Measurements from ENCODE around the gene ACKR2. TPM values are rescaled to one million over a fixed set of nuclear protein-coding genes. Genes with fewer than 3 reads are reported as not detected.
A peak's percentile ranks its signal among the peaks of the same experiment; 100 is the strongest.

Gene ACKR2
- total and polyA plus RNA-seq, 2 of the 13 experiments (the other 11 are each of a cell fraction or from before 2014, with no cell fraction given), result 1.1 to 1.9 TPM

DNA sequence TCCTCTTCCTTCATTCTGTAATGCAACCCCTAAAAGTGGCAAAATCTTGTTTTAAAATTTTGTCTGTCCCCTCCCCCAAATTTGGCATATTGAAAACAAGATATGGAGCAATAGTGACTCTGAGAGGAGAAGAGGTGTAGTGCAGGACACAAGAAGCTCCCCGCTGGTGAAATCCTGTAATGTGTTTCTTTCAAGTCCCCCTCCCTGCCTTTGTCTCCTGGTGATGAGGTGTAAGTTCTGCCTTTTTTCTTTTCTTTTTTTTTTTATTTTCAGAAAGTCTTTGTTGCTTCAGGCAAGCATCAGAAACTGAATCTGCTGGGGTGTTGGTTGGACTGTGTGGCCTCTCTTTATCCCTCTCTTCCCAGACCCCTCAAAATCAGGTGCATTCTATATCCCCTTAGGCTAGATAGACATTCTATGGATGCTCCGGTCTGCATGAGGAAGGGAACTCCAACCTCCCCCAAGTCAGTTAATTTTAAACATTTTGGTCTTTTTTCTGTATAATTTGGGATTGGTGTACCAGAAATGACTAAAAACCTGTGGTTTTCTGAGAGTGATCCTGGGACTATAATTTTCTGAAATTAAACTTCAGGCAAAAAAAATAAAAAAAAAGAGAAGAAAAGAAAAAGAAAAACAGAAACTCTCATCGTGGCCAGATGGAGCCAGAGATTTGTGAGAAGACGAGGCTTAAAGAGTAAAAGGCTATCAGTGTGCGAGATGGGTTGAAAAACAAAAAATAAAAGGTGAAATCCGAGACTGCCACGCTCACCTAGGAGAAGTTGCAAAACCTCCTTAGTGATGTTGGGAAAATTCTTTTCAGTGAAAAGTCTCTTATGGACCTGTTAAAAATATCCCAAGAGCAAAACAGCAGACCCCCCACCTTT is 21.4 kb downstream of the ACKR2 start (continued):
- peak; percentile 84 for TF ChIP-seq RAD21 (CRISPR knock-in tag; IDR thresholded peaks at IDR 0.05)
- TF ChIP-seq SRF (IDR thresholded peaks at IDR 0.05; ENCODE audit: low read depth, low read length), result 0 out of 2 replicates have a peak, but pooled peaks have one; percentile 49
- TF ChIP-seq, protein P1, sequence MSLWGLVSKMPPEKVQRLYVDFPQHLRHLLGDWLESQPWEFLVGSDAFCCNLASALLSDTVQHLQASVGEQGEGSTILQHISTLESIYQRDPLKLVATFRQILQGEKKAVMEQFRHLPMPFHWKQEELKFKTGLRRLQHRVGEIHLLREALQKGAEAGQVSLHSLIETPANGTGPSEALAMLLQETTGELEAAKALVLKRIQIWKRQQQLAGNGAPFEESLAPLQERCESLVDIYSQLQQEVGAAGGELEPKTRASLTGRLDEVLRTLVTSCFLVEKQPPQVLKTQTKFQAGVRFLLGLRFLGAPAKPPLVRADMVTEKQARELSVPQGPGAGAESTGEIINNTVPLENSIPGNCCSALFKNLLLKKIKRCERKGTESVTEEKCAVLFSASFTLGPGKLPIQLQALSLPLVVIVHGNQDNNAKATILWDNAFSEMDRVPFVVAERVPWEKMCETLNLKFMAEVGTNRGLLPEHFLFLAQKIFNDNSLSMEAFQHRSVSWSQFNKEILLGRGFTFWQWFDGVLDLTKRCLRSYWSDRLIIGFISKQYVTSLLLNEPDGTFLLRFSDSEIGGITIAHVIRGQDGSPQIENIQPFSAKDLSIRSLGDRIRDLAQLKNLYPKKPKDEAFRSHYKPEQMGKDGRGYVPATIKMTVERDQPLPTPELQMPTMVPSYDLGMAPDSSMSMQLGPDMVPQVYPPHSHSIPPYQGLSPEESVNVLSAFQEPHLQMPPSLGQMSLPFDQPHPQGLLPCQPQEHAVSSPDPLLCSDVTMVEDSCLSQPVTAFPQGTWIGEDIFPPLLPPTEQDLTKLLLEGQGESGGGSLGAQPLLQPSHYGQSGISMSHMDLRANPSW (CRISPR knock-in tag; IDR thresholded peaks at IDR 0.05; ENCODE audit: borderline replicate concordance), result no peak
- no peak for TF ChIP-seq RCOR2 (CRISPR knock-in tag; IDR thresholded peaks at IDR 0.05)
- TF ChIP-seq BCL6 (CRISPR knock-in tag; IDR thresholded peaks at IDR 0.05), result no peak
- no peak for TF ChIP-seq KLF6 (CRISPR knock-in tag; IDR thresholded peaks at IDR 0.05)
- no peak for TF ChIP-seq ZNF777 (CRISPR knock-in tag; IDR thresholded peaks at IDR 0.05)
- no peak for TF ChIP-seq BRD4 (CRISPR knock-in tag; IDR thresholded peaks at IDR 0.05)

DNA sequence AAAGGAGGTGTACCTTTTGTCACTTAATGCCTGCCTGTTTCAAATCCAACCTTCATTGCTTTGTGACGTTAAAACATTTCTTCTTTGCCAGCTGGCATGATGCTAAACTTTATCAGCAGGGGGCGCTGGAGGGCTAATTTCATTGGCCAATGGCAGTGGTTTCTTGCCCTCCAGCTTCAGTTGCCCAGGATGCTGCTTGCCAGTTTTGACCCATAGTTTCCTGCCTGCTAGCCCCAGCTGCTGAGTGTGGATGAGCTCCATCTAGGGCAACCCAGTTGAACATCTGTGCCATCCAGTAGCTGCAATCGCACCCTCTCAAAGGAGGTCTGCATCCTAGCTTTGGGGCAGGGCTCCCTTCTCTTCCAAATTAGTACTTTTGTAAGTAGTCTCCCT is 22.1 kb downstream of the ACKR2 start:
- ChIA-PET POLR2A (interaction anchor here (1.0 to 3.6 kb wide), 7 partner anchors 8 to 50 kb away, joined by 3 to 19 read pairs (median 7); partner anchors contain the start of genes CYP8B1 and HIGD1A), CTCF (ENCODE audit: low intra/inter-chr PET ratio, low total read pairs) (interaction anchor here (1.1 to 3.7 kb wide), 5 partner anchors 8 to 601 kb away, joined by 4 to 79 read pairs (median 5); no protein-coding TSS in a partner anchor)
- H3K9ac ChIP-seq (ENCODE audit: insufficient read depth, low read depth, low read length), result peak overlapping the region; percentile 62; the same call in 1 of the 2 replicates
- in situ Hi-C loops (cut with HindIII; ENCODE audit: extremely low pct_ligation_motif_present, low pct_unique_long_range_greater_than_20kb) (loop anchor here (25.0 kb wide), 1 partner anchor 594 kb away; no protein-coding TSS in a partner anchor), intact Hi-C loops (cut with micrococcal nuclease; ENCODE audit: unreplicated experiment) (loop anchor here (1.0 to 5.0 kb wide), 3 partner anchors 50 to 584 kb away; partner anchors contain the start of gene ZBTB47)
- ATAC-seq (0 out of 3 replicates have a peak, but pooled peaks have one; percentile 5), FAIRE-seq (peak; percentile 60), DNase-seq (ENCODE audit: low spot score) (peak; percentile 73)
- H3K4me2 ChIP-seq (ENCODE audit: low read depth, low read length), result peak overlapping the region; percentile 74
- no peaks in the 10 kb centered on the region for H3K9me3 ChIP-seq (ENCODE audit: low read length)
- H3K79me2 ChIP-seq (ENCODE audit: insufficient read depth, low read length), result no peaks in the 10 kb centered on the region
- peak overlapping the region; percentile 17 for H2AFZ ChIP-seq (ENCODE audit: low read length)
- no peak overlapping the region for H3K27ac ChIP-seq (ENCODE audit: extremely low read length, insufficient read depth, low read length)
- no peaks in the 10 kb centered on the region for H4K20me1 ChIP-seq (ENCODE audit: insufficient read depth, low read length)
- no TSS peak for BruUV-seq (replicated peaks)
- H3K4me1 ChIP-seq (ENCODE audit: insufficient read depth, low read length), result peaks cover 50% of the 10 kb centered on the region
- no peaks in the 10 kb centered on the region for H3K36me3 ChIP-seq (replicated peaks in 1 of 2; ENCODE audit: control insufficient read depth in 1 of 2, insufficient read depth in 2 of 2, low read length in 2 of 2)
- WGBS (ENCODE audit: low lambda C conversion rate), result 33% methylated on average over 3 of the region's 3 CpGs
- H3K4me3 ChIP-seq (replicated peaks in 1 of 3; ENCODE audit: insufficient read depth in 1 of 3, low read depth in 2 of 3, low read length in 3 of 3), result no peak overlapping the region
- no peaks in the 10 kb centered on the region for H3K27me3 ChIP-seq (ENCODE audit: control insufficient read depth in 1 of 2, insufficient read depth in 2 of 2, low read length in 2 of 2)
- TF ChIP-seq CBX5 (CRISPR knock-in tag; IDR thresholded peaks at IDR 0.05; ENCODE audit: borderline replicate concordance), result 0 out of 2 replicates have a peak, but pooled peaks have one; percentile 44
- TF ChIP-seq TRIM24 (CRISPR knock-in tag; IDR thresholded peaks at IDR 0.05), result no peak
- peak; percentile 50 for TF ChIP-seq XRCC5 (optimal IDR thresholded peaks at IDR 0.05; ENCODE audit: low read length)
- 0 out of 2 replicates have a peak, but pooled peaks have one; percentile 43 for TF ChIP-seq ZNF501 (CRISPR knock-in tag; IDR thresholded peaks at IDR 0.05)
- TF ChIP-seq TAF15 (IDR thresholded peaks at IDR 0.05; ENCODE audit: low read depth, low read length, poor library complexity, severe bottlenecking), result no peak
- 0 out of 2 replicates have a peak, but pooled peaks have one; percentile 33 for TF ChIP-seq ZNF670 (CRISPR knock-in tag; IDR thresholded peaks at IDR 0.05; ENCODE audit: borderline replicate concordance)
- peak; percentile 31; the same call in 1 of the 2 replicates for TF ChIP-seq BCL6 (CRISPR knock-in tag; IDR thresholded peaks at IDR 0.05)
- TF ChIP-seq, protein P2, sequence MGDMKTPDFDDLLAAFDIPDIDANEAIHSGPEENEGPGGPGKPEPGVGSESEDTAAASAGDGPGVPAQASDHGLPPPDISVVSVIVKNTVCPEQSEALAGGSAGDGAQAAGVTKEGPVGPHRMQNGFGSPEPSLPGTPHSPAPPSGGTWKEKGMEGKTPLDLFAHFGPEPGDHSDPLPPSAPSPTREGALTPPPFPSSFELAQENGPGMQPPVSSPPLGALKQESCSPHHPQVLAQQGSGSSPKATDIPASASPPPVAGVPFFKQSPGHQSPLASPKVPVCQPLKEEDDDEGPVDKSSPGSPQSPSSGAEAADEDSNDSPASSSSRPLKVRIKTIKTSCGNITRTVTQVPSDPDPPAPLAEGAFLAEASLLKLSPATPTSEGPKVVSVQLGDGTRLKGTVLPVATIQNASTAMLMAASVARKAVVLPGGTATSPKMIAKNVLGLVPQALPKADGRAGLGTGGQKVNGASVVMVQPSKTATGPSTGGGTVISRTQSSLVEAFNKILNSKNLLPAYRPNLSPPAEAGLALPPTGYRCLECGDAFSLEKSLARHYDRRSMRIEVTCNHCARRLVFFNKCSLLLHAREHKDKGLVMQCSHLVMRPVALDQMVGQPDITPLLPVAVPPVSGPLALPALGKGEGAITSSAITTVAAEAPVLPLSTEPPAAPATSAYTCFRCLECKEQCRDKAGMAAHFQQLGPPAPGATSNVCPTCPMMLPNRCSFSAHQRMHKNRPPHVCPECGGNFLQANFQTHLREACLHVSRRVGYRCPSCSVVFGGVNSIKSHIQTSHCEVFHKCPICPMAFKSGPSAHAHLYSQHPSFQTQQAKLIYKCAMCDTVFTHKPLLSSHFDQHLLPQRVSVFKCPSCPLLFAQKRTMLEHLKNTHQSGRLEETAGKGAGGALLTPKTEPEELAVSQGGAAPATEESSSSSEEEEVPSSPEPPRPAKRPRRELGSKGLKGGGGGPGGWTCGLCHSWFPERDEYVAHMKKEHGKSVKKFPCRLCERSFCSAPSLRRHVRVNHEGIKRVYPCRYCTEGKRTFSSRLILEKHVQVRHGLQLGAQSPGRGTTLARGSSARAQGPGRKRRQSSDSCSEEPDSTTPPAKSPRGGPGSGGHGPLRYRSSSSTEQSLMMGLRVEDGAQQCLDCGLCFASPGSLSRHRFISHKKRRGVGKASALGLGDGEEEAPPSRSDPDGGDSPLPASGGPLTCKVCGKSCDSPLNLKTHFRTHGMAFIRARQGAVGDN (CRISPR knock-in tag; IDR thresholded peaks at IDR 0.05), result peak; percentile 38; the same call in 1 of the 2 replicates
